ENCODE measurements around the gene STIM1.

Gene STIM1

GRCh38 chr11:4039011-4039410, 183.5 kb downstream of the STIM1 start:
- Histone ChIP-seq H3K36me3 (ENCODE audit: insufficient read depth, low read length) (no peaks in the 10 kb centered on the region), H3F3A (ENCODE audit: insufficient read depth, low read length) (no peaks in the 10 kb centered on the region), H3K4me2 (ENCODE audit: low read length) (no peak overlapping the region), H3K9ac (ENCODE audit: low read length) (no peak overlapping the region), H2AFZ (ENCODE audit: low read length) (no peak overlapping the region), H3K27ac (ENCODE audit: low read depth, low read length, poor library complexity, severe bottlenecking) (no peak overlapping the region), H3K4me3 (ENCODE audit: low read depth, low read length, poor library complexity, severe bottlenecking) (no peak overlapping the region), H3K9me3 (ENCODE audit: low read length) (0 out of 2 replicates have a peak, but pooled peaks cover 3% of the 10 kb centered on the region), H3K27me3 (ENCODE audit: insufficient read depth, low read length) (no peaks in the 10 kb centered on the region), H3K4me1 (ENCODE audit: insufficient read depth, low read length, severe bottlenecking) (no peaks in the 10 kb centered on the region), H3K79me2 (ENCODE audit: insufficient read depth, low read length) (no peaks in the 10 kb centered on the region), H4K20me1 (ENCODE audit: insufficient read depth, low read length) (no peaks in the 10 kb centered on the region), H3K9me2 (ENCODE audit: low read depth, low read length) (no peaks in the 10 kb centered on the region)
- TF ChIP-seq CTCF (IDR thresholded peaks at IDR 0.05; ENCODE audit: low read length): no peak
- TF ChIP-seq EZH2 (IDR thresholded peaks at IDR 0.05; ENCODE audit: borderline replicate concordance, low read length): no peak

GRCh38 chr11:4040461-4040860, 185.0 kb downstream of the STIM1 start:
- Histone ChIP-seq H3K36me3 (ENCODE audit: insufficient read depth, low read length) (no peaks in the 10 kb centered on the region), H3F3A (ENCODE audit: insufficient read depth, low read length) (no peaks in the 10 kb centered on the region), H3K4me2 (ENCODE audit: low read length) (no peak overlapping the region), H3K27ac (ENCODE audit: low read depth, low read length, poor library complexity, severe bottlenecking) (no peak overlapping the region), H3K4me3 (ENCODE audit: low read depth, low read length, poor library complexity, severe bottlenecking) (no peak overlapping the region), H3K27me3 (ENCODE audit: insufficient read depth, low read length) (no peaks in the 10 kb centered on the region), H3K9me2 (ENCODE audit: low read depth, low read length) (no peaks in the 10 kb centered on the region), H4K20me1 (ENCODE audit: insufficient read depth, low read length) (no peaks in the 10 kb centered on the region), H2AFZ (ENCODE audit: low read length) (no peak overlapping the region), H3K9me3 (ENCODE audit: low read length) (0 out of 2 replicates have a peak, but pooled peaks cover 3% of the 10 kb centered on the region), H3K79me2 (ENCODE audit: insufficient read depth, low read length) (no peaks in the 10 kb centered on the region), H3K4me1 (ENCODE audit: insufficient read depth, low read length, severe bottlenecking) (no peaks in the 10 kb centered on the region), H3K9ac (ENCODE audit: low read length) (no peak overlapping the region)
- no peak for TF ChIP-seq CTCF (IDR thresholded peaks at IDR 0.05; ENCODE audit: low read length)
- TF ChIP-seq EZH2 (IDR thresholded peaks at IDR 0.05; ENCODE audit: borderline replicate concordance, low read length): no peak

- Histone ChIP-seq H3F3A (ENCODE audit: insufficient read depth, low read length) (no peaks in the 10 kb centered on the region), H3K4me1 (ENCODE audit: insufficient read depth, low read length, severe bottlenecking) (no peaks in the 10 kb centered on the region), H3K9me2 (ENCODE audit: low read depth, low read length) (no peaks in the 10 kb centered on the region), H3K79me2 (ENCODE audit: insufficient read depth, low read length) (no peaks in the 10 kb centered on the region), H3K9ac (ENCODE audit: low read length) (no peak overlapping the region), H3K27me3 (ENCODE audit: insufficient read depth, low read length) (no peaks in the 10 kb centered on the region), H3K4me3 (ENCODE audit: low read depth, low read length, poor library complexity, severe bottlenecking) (no peak overlapping the region), H4K20me1 (ENCODE audit: insufficient read depth, low read length) (no peaks in the 10 kb centered on the region), H3K36me3 (ENCODE audit: insufficient read depth, low read length) (no peaks in the 10 kb centered on the region), H3K4me2 (ENCODE audit: low read length) (no peak overlapping the region), H3K9me3 (ENCODE audit: low read length) (no peaks in the 10 kb centered on the region), H3K27ac (ENCODE audit: low read depth, low read length, poor library complexity, severe bottlenecking) (no peak overlapping the region), H2AFZ (ENCODE audit: low read length) (no peak overlapping the region)
- TF ChIP-seq EZH2 (IDR thresholded peaks at IDR 0.05; ENCODE audit: borderline replicate concordance, low read length): no peak
- no peak for TF ChIP-seq CTCF (IDR thresholded peaks at IDR 0.05; ENCODE audit: low read length)
Measured at GRCh38 chr11:4041731-4042391, 186.4 kb downstream of the STIM1 start.

All from OCI-LY1 (cell line).